ENCODE results near the gene ZNF784. TPM values are rescaled to one million over a fixed set of nuclear protein-coding genes. Genes with fewer than 3 reads are reported as not detected.

The ZNF784 gene
- total RNA-seq, 1 donor from 2014 or later, result 4.5 TPM

- FAIRE-seq (no peak), DNase-seq (ENCODE audit: low spot score in 2 of 2) (peak; percentile 70 to 72)
Observed at GRCh38 chr19:55605637-55606470, 18.5 kb downstream of the ZNF784 start, which contains the start of gene ZNF865. Gene ZNF865, plus strand, starts transcription at chr19:55605647. Its CDS starts 7,972 bp downstream, at chr19:55613619.

GRCh38 chr19:55605207-55605636, 19.1 kb downstream of the ZNF784 start:
- no peak for FAIRE-seq
- peak; percentile 95 for DNase-seq (ENCODE audit: low spot score in 2 of 2)

GRCh38 chr19:55603581-55604292, 20.6 kb downstream of the ZNF784 start:
- no peak for DNase-seq (ENCODE audit: low spot score in 2 of 2)
- FAIRE-seq, result no peak

- FAIRE-seq, result no peak
- no peak for DNase-seq (ENCODE audit: low spot score in 2 of 2)
Observed at GRCh38 chr19:55603115-55603514, 21.3 kb downstream of the ZNF784 start.

- DNase-seq (ENCODE audit: low spot score in 2 of 2) (no peak), FAIRE-seq (no peak)
Observed at GRCh38 chr19:55602104-55603001, 22.0 kb downstream of the ZNF784 start.

DNA sequence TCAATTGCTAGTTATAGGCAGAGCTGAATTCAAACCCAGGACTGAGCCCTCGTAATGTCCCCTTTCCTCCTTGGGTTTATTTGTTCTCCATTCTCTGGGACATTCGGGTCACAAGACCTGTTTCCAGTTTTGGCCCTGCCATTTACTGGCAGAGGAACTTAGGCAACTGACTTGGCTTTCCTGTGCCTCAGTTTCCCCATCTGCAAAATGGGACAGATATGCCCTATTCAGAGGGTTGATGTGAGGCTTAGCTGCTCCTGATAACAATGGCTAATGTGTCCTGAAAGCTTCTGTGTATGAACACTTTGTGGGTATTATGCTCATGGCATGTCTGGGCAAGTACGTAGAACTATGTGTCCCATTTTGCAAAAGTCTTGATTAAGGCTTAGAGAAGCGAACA, 23.3 kb downstream of the ZNF784 start:
- FAIRE-seq, result no peak
- DNase-seq (ENCODE audit: low spot score in 2 of 2), result no peak

DNA sequence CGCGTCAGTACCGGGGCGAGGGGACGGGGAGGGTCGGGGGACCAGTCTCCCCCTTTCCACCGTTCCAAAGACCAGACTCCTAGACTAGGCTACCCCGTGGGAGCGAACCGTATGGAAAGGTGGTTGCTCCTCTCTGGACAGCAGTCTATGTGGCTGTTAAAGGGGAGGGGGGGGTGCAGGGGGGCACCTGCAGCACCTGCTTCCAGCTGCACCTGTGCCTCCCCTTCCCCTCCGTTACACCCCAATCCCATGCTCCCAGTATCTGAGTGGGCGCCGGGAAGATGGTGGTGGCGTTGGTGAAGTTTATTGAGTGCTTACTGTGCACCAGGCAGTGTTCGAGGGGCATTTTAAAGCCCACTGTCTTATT, 23.7 kb downstream of the ZNF784 start:
- FAIRE-seq, result no peak
- DNase-seq (ENCODE audit: low spot score in 2 of 2), result no peak

DNA sequence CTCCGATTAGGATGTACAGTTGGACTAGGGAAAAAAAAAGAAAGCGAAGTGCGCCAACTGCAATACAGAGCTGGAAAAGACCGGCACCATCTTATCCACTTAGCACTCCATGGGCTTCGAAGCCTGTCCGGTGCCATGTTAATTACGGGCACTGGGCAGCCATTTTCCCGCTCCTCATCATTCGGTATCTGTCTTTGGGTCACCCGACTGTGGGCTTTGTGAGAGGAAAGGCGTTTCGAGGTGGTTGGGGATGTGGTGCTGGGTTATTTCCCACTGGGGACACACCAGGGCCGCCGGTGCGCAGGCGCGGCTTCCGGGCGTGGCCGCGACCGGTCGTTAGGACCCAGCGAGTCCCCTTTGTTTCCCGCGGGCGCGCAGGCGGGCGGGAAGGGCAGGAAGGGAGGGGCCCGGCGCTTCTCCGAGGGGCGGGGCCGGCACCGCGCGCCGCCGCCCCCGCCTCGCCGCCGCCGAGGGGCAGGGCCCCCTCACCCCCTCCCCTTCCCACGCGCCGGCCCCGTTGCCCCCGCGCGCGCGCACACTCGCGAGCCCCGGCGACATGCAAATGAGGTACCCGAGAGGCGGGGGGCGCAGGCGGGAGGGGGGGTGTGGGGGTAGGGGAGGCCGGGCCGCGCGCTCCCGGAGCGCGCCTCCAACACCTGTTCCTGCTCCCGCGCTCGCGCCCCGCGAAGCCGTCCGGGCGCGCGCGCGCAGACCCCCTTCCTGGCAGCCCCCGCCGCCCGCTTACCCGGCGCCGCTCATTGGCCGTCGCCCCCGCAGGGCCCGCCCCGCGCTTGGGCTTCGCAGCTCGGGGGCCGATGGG, 24.3 kb downstream of the ZNF784 start, which contains the start of gene ZNF524:
Gene ZNF524, plus strand, starts transcription at position 447 of the 820 bp plus-strand sequence. CDS start 1,825 bp downstream, outside the sequence.
- no peak for FAIRE-seq
- peak; percentile 93 to 97 for DNase-seq (ENCODE audit: low spot score in 2 of 2)

DNA sequence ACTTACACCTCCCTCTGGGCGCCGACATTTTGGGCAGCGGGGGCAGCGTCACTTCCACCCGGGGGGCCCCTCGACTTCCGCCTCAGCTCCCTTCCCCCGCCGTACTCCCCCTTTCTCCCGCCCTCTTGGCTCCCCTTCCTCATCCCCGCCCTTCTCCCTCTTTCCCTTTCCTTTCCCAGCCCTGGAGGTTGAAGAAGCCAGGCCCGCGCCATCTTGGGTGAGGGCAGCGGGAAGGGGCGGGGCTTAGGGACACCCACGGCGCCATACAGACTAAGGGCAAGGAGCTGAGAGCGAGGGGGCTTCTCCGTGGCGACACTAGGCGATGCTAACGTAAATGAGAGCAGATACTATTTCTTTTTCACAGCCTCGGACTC, 24.9 kb downstream of the ZNF784 start, which contains the start of gene FIZ1:
Gene FIZ1, minus strand, starts transcription at position 50 of the 374 bp plus-strand sequence. CDS start 1,652 bp downstream, outside the sequence.
- no peak for FAIRE-seq

GRCh38 chr19:55598719-55599467, 25.5 kb downstream of the ZNF784 start:
- DNase-seq (ENCODE audit: low spot score in 2 of 2), result peak; percentile 85 to 90
- FAIRE-seq, result no peak

More for the DNA sequence above, 24.9 kb downstream of the ZNF784 start, which contains the start of gene FIZ1:
- DNase-seq (ENCODE audit: low spot score in 2 of 2), result peak; percentile 90 to 95

DNA sequence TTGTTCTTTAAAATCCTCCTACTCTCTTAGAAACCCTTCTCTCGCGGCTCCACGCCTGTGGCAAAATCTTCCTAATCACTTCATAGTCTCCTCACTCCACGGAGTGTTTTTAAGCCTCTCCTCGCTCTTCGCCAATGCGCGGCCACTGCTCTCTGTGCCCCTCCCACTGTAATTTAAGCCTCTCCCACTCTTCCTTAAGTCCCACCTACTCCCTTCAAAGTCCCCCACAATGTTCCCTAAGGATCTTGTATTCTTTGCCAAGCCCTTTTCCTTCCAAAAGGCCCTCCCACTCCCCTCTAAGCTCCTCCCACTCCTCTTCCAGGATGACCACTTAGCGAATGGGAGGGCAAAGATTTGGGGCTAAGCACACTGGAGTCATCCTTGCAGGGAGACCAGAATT, 26.3 kb downstream of the ZNF784 start:
- FAIRE-seq (no peak), DNase-seq (ENCODE audit: low spot score in 2 of 2) (no peak)

DNA sequence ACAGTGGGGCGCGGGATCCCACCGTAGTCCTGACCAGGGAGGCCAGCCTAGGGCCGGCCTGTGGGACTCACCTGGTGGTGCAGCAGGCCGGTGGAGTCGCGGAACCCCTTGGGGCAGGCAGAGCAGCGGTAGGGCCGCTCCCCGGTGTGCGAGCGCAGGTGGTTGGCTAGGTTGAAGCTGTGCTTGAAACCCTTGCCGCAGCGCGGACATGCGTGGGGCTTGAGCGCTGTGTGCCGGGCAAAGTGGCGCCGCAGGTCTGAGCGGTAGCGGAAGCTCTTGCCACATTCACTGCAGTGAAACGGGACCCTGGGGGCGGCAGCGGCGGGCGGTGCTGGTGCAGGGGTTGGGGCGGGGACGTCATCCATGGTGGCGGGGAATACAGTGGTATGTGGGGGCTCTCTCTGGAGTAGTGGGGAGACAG, 26.9 kb downstream of the ZNF784 start:
- DNase-seq (ENCODE audit: low spot score in 2 of 2) (no peak), FAIRE-seq (no peak)

- no peak for DNase-seq (ENCODE audit: low spot score in 2 of 2)
Observed at GRCh38 chr19:55596304-55596703, 28.1 kb downstream of the ZNF784 start.

DNA sequence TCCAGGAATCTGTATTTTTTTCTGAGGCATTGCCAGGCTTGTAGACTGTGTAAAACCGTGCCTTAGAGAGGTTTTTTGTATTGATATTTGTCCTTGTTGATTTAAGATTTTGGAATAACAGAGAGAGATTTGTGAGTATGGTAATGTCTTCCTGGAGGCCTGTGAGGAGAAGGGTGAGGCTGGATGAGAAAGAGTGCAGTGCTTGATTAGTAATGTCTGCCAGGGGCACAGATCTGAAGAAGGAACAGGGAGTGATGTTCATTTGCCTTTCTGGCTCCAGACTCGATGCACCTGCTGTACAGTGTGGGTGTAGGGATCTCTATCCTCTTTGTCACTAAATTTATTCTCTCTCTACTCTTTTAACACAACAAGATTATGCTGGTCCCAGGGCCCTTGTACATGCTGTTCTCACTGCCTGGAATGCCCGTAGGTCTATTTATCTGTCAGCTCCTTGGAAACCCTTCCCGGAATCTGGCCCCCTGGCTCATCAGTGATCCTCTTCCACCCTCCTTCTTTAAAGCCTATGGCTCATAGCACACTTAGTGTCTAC, 29.3 kb downstream of the ZNF784 start:
- DNase-seq (ENCODE audit: low spot score in 2 of 2) (no peak), FAIRE-seq (no peak)

More at GRCh38 chr19:55596304-55596703, 28.1 kb downstream of the ZNF784 start:
- FAIRE-seq, result no peak

GRCh38 chr19:55593096-55593772, 31.1 kb downstream of the ZNF784 start:
- DNase-seq (ENCODE audit: low spot score in 2 of 2), result no peak
- no peak for FAIRE-seq

- FAIRE-seq, result no peak
- DNase-seq (ENCODE audit: low spot score in 2 of 2), result no peak
Observed at GRCh38 chr19:55592391-55593090, 31.8 kb downstream of the ZNF784 start.

DNA sequence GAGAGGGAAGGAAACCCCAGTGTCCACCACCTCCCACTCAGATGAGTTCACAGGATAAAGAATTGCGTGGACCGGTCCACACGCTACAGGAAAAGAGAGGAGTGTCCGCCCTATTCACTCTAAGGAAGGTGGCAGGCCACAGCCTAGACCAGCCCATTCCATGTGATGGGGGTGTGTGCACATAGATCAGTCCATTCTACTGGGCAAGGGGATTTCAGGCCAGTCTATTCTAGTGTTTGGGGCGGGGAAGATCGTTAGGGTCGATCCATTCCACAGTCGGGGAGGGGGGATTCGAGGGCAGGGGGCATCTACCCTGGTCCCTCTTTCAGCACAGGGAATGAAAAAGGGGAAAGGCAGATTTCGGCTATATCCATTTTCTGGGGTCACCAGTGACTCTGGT, 32.8 kb downstream of the ZNF784 start:
- FAIRE-seq (no peak), DNase-seq (ENCODE audit: low spot score in 2 of 2) (no peak)
